H9 (cell line): ENCODE measurements around the gene APBA2. TPM values are rescaled to one million over a fixed set of nuclear protein-coding genes. Genes with fewer than 3 reads are reported as not detected.

Source experiments
- DNase-seq: peaks from one replicate; pipeline ENCODE4 v3.0.0-alpha.2; 2017
- H2AFZ ChIP-seq: one replicate; pipeline ENCODE4 v1.6.1; 2013; ENCODE audit warnings: mild to moderate bottlenecking, low read length, control low read depth, moderate library complexity
- H2AK5ac ChIP-seq: 2 replicates; pipeline ENCODE4 v1.6.1; 2013; ENCODE audit warnings: low read length, control low read depth, mixed read lengths; ENCODE audit not compliant: insufficient read length
- H2BK120ac ChIP-seq: one replicate; pipeline ENCODE4 v1.6.1; 2013; ENCODE audit warnings: low read depth, mild to moderate bottlenecking, low read length, control low read depth, inconsistent platforms; ENCODE audit not compliant: poor library complexity, severe bottlenecking
- H2BK12ac ChIP-seq: 2 replicates; pipeline ENCODE4 v1.6.1; 2013; ENCODE audit warnings: low read length, control low read depth, mixed read lengths, low read depth; ENCODE audit not compliant: insufficient read length
- H2BK15ac ChIP-seq: 2 replicates; pipeline ENCODE4 v1.6.1; 2013; ENCODE audit warnings: low read depth, low read length, control low read depth
- H2BK20ac ChIP-seq: one replicate; pipeline ENCODE4 v1.6.1; 2013; ENCODE audit warnings: low read depth, mild to moderate bottlenecking, low read length, control low read depth, inconsistent platforms; ENCODE audit not compliant: poor library complexity, severe bottlenecking
- H2BK5ac ChIP-seq: 2 replicates; pipeline ENCODE4 v1.6.1; 2013; ENCODE audit warnings: low read length, control low read depth, mixed read lengths; ENCODE audit not compliant: insufficient read length
- H3K14ac ChIP-seq: 2 replicates; pipeline ENCODE4 v1.6.1; 2013; ENCODE audit warnings: low read length, control low read depth; ENCODE audit not compliant: insufficient read depth
- H3K18ac ChIP-seq: 2 replicates; pipeline ENCODE4 v1.6.1; 2013; ENCODE audit warnings: low read depth, mild to moderate bottlenecking, mixed read lengths, low read length, control low read depth; ENCODE audit not compliant: insufficient read length
- H3K23ac ChIP-seq: 2 replicates; pipeline ENCODE4 v1.6.1; 2013; ENCODE audit warnings: low read length, control low read depth, mixed read lengths, low read depth; ENCODE audit not compliant: insufficient read length
- H3K23me2 ChIP-seq: 2 replicates; pipeline ENCODE4 v1.6.1; 2013; ENCODE audit warnings: low read depth, mild to moderate bottlenecking, mixed read lengths, low read length, control low read depth; ENCODE audit not compliant: insufficient read length, poor library complexity, severe bottlenecking
- H3K27ac ChIP-seq: 2 replicates; pipeline ENCODE4 v1.5.1; 2013; ENCODE audit warnings: low read length, control low read depth, mixed read lengths, low read depth; ENCODE audit not compliant: insufficient read length
- H3K27me3 ChIP-seq: 2 replicates; pipeline ENCODE4 v1.6.1; 2013; ENCODE audit warnings: low read length, control low read depth, inconsistent platforms; ENCODE audit not compliant: insufficient read depth
- H3K4ac ChIP-seq: 2 replicates; pipeline ENCODE4 v1.6.1; 2013; ENCODE audit warnings: low read depth, mild to moderate bottlenecking, control low read depth, inconsistent platforms, low read length, moderate library complexity
- H3K4me1 ChIP-seq: 2 replicates; pipeline ENCODE4 v1.6.1; 2013; ENCODE audit warnings: low read length, control low read depth, inconsistent platforms; ENCODE audit not compliant: insufficient read depth
- H3K4me2 ChIP-seq: 2 replicates; pipeline ENCODE4 v1.6.1; 2013; ENCODE audit warnings: low read length, control low read depth, mixed read lengths; ENCODE audit not compliant: insufficient read length, insufficient read depth
- H3K56ac ChIP-seq: 2 replicates; pipeline ENCODE4 v1.6.1; 2013; ENCODE audit warnings: low read depth, mild to moderate bottlenecking, mixed read lengths, low read length, control low read depth; ENCODE audit not compliant: insufficient read length
- H3K79me1 ChIP-seq: 2 replicates; pipeline ENCODE4 v1.6.1; 2013; ENCODE audit warnings: low read depth, mild to moderate bottlenecking, moderate library complexity, low read length, control low read depth, inconsistent platforms; ENCODE audit not compliant: insufficient read depth, poor library complexity, severe bottlenecking
- H3K79me2 ChIP-seq: 2 replicates; pipeline ENCODE4 v1.6.1; 2013; ENCODE audit warnings: low read length, control low read depth, inconsistent platforms; ENCODE audit not compliant: insufficient read depth
- H3K9ac ChIP-seq: 2 replicates; pipeline ENCODE4 v1.6.1; 2013; ENCODE audit warnings: low read length, control low read depth, mixed read lengths; ENCODE audit not compliant: insufficient read length; ENCODE audit errors: extremely low read depth
- H3K9me3 ChIP-seq: one replicate; pipeline ENCODE4 v1.6.1; 2013; ENCODE audit warnings: low read depth, low read length, inconsistent platforms; ENCODE audit not compliant: control insufficient read depth
- H3T11ph ChIP-seq: one replicate; pipeline ENCODE4 v1.6.1; 2013; ENCODE audit warnings: mild to moderate bottlenecking, low read length, control low read depth, inconsistent platforms
- H4K20me1 ChIP-seq: one replicate; pipeline ENCODE4 v1.6.1; 2013; ENCODE audit not compliant: control insufficient read depth, insufficient read length, insufficient read depth
- H4K5ac ChIP-seq: 2 replicates; pipeline ENCODE4 v1.6.1; 2013; ENCODE audit warnings: low read depth, mild to moderate bottlenecking, mixed read lengths, low read length, control low read depth; ENCODE audit not compliant: insufficient read length
- H4K8ac ChIP-seq: replicated peaks from 2 replicates; pipeline ENCODE4 v1.6.1; 2013; ENCODE audit warnings: low read length, control low read depth, mixed read lengths, low read depth; ENCODE audit not compliant: insufficient read length
- H4K91ac ChIP-seq: 2 replicates; pipeline ENCODE4 v1.6.1; 2013; ENCODE audit warnings: low read depth, mild to moderate bottlenecking, moderate library complexity, mixed read lengths, low read length, control low read depth; ENCODE audit not compliant: insufficient read length
- H3K27ac Mint-ChIP-seq, 3 experiments: 2 replicates in 2 of 3; 3 replicates in 1 of 3; pipeline ENCODE4 v1.8.0; 2020 to 2021; ENCODE audit warnings: mixed read lengths in 3 of 3, mild to moderate bottlenecking in 1 of 3, moderate library complexity in 1 of 3
- H3K27me3 Mint-ChIP-seq: 2 replicates; pipeline ENCODE4 v1.8.0; 2021; ENCODE audit warnings: low read depth, mild to moderate bottlenecking, moderate library complexity, mixed read lengths
- H3K36me3 Mint-ChIP-seq, 3 experiments: 2 replicates in 2 of 3; 3 replicates in 1 of 3; pipeline ENCODE4 v1.8.0; 2020 to 2021; ENCODE audit warnings: low read depth in 3 of 3, mixed read lengths in 3 of 3; ENCODE audit not compliant: insufficient read depth in 1 of 3
- H3K4me1 Mint-ChIP-seq, 2 experiments: 2 replicates each; pipeline ENCODE4 v1.8.0; 2020; ENCODE audit warnings: mixed read lengths in 2 of 2
- H3K4me3 Mint-ChIP-seq, 2 experiments: 2 replicates in 1 of 2; 3 replicates in 1 of 2; pipeline ENCODE4 v1.8.0; 2020 to 2021; ENCODE audit warnings: mild to moderate bottlenecking in 2 of 2, mixed read lengths in 2 of 2, moderate library complexity in 1 of 2
- H3K9me3 Mint-ChIP-seq, 2 experiments: 2 replicates in 1 of 2; 3 replicates in 1 of 2; pipeline ENCODE4 v1.8.0; 2020; ENCODE audit warnings: mild to moderate bottlenecking in 2 of 2, mixed read lengths in 2 of 2, moderate library complexity in 1 of 2
- CTCF ChIP-seq: fragments of 200-600 bp; sonication (generic); conservative IDR thresholded peaks from 3 replicates; pipeline ENCODE4 v1.8.0; 2021; ENCODE audit warnings: antibody characterized with exemption, mild to moderate bottlenecking
- WGBS: extraction: QIAGEN DNeasy Blood & Tissue Kit; methylation state at CpG from one replicate; pipeline ENCODE4 v1.1.7; 2013; ENCODE audit warnings: missing lambda C conversion rate, low lambda C conversion rate, mixed read lengths; ENCODE audit not compliant: insufficient read length; ENCODE audit errors: extremely low coverage; 5-methylcytosine and 5-hydroxymethylcytosine counted together
- total RNA-seq: library from RNA; stranded (reverse); gene quantifications from 2 replicates; pipeline ENCODE4 v1.2.1, GENCODE V29; 2021

APBA2 gene
- total RNA-seq, 1 experiment from 2014 or later = 14.3 TPM

DNA sequence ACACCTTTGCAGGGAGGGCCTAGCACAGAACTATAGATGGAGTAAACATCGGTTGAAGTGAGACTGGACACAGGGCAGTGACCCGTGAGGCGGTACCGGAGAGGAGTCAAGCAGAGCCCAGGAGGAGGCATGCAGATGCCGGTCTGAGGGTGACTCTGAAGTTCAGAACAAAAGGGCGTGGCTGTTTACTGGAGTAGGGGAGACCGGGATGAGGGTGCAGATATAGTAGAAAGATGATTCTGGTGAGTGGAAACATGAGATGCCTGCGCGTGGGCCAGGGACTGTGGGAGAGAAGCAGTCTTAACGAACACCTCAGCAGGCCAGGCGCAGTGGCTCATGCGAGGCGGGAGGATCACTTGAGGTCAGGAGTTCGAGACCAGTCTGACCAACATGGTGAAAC lies 270.7 kb downstream of the APBA2 start:
- Histone ChIP-seq H3K4me1 (no peaks in the 10 kb centered on the region), H4K8ac (no peak overlapping the region), H2BK15ac (no peak overlapping the region), H2BK20ac (no peak overlapping the region), H3K23me2 (no peaks in the 10 kb centered on the region), H4K5ac (no peak overlapping the region), H3K14ac (no peak overlapping the region), H2BK12ac (no peak overlapping the region), H3K79me1 (no peaks in the 10 kb centered on the region), H3K79me2 (no peaks in the 10 kb centered on the region), H3K4me2 (no peak overlapping the region), H3K9ac (no peak overlapping the region), H2BK120ac (no peak overlapping the region), H2AK5ac (no peak overlapping the region), H3K18ac (no peak overlapping the region), H3K9me3 (no peaks in the 10 kb centered on the region), H4K91ac (no peak overlapping the region), H3K56ac (no peak overlapping the region), H3K4ac (no peak overlapping the region), H3K27me3 (no peaks in the 10 kb centered on the region), H3K27ac (no peak overlapping the region), H3T11ph (no peak overlapping the region), H2AFZ (no peak overlapping the region), H3K23ac (no peak overlapping the region), H2BK5ac (no peak overlapping the region), H4K20me1 (no peaks in the 10 kb centered on the region)
- no peak for TF ChIP-seq CTCF
- Mint-ChIP-seq H3K9me3 (peaks cover 11 to 24% of the 10 kb centered on the region in 2 experiments), H3K4me3 (no peak overlapping the region), H3K36me3 (peaks cover 3 to 26% (median 11%) of the 10 kb centered on the region in 3 experiments; a peak in 6 of 7 replicates), H3K27me3 (no peaks in the 10 kb centered on the region), H3K27ac (no peak overlapping the region), H3K4me1 (no peaks in the 10 kb centered on the region; a peak in 1 of 4 replicates)
- no CpG with 5 or more reads among the region's 14 CpGs for WGBS
- DNase-seq = no peak
